Stimulated activated CD8-positive, alpha-beta memory T cell treated with anti-CD3 and anti-CD28 coated beads, Interleukin-12 subunit alpha, Interleukin-12 subunit beta, amount 100 ng/mL, for 24 hours (primary cell): ENCODE results near the gene RHBDL1.

ENCODE experiments used
- DNase-seq: peaks from one replicate; pipeline ENCODE4 v3.0.0-alpha.2; 2020; ENCODE audit errors: extremely low read depth

The RHBDL1 gene

GRCh38 chr16:652454-653305, 22.8 kb upstream of the RHBDL1 start:
- DNase-seq: no peak

- DNase-seq: no peak
Observed at GRCh38 chr16:654034-654433, 21.4 kb upstream of the RHBDL1 start.

- no peak for DNase-seq
Observed at GRCh38 chr16:657487-657886, 18.0 kb upstream of the RHBDL1 start.

GRCh38 chr16:658679-659571, 16.5 kb upstream of the RHBDL1 start:
- DNase-seq: no peak

- no peak for DNase-seq
Observed at GRCh38 chr16:659618-660017, 15.9 kb upstream of the RHBDL1 start.

- no peak for DNase-seq
Observed at GRCh38 chr16:660132-660458, 15.4 kb upstream of the RHBDL1 start.

- peak; percentile 52 for DNase-seq
Observed at GRCh38 chr16:660459-661183, 14.8 kb upstream of the RHBDL1 start.

GRCh38 chr16:661184-661821, 14.2 kb upstream of the RHBDL1 start:
- no peak for DNase-seq

GRCh38 chr16:662095-662494, 13.4 kb upstream of the RHBDL1 start:
- no peak for DNase-seq

GRCh38 chr16:662597-662996, 12.9 kb upstream of the RHBDL1 start:
- no peak for DNase-seq

- DNase-seq: no peak
Observed at GRCh38 chr16:666572-666971, 8.9 kb upstream of the RHBDL1 start.

- DNase-seq: no peak
Observed at GRCh38 chr16:667113-667779, 8.2 kb upstream of the RHBDL1 start.

GRCh38 chr16:667780-668518, 7.5 kb upstream of the RHBDL1 start, which contains the start of gene RHOT2:
RHOT2 (plus strand) TSS chr16:668132; CDS start chr16:668200, 68 bp downstream.
- peak; percentile 77 for DNase-seq

- DNase-seq: no peak
Observed at GRCh38 chr16:668519-669171, 6.8 kb upstream of the RHBDL1 start.

GRCh38 chr16:669666-670065, 5.8 kb upstream of the RHBDL1 start:
- DNase-seq: no peak

- no peak for DNase-seq
Observed at GRCh38 chr16:670485-671352, 4.8 kb upstream of the RHBDL1 start.

- no peak for DNase-seq
Observed at GRCh38 chr16:671353-672131, 3.9 kb upstream of the RHBDL1 start.

GRCh38 chr16:672371-672770, 3.1 kb upstream of the RHBDL1 start:
- no peak for DNase-seq
